ENCODE results near the gene PCDH9. TPM values are rescaled to one million over a fixed set of nuclear protein-coding genes. Genes with fewer than 3 reads are reported as not detected.
"Not testable (repeated sequence)": the region's sequence is repeated elsewhere in the genome, so short reads cannot be mapped to it uniquely, and the experiment has no call there.

Gene PCDH9
- total and polyA plus RNA-seq, 12 donors = 2.9 to 32.0 (median 15.4) TPM

DNA sequence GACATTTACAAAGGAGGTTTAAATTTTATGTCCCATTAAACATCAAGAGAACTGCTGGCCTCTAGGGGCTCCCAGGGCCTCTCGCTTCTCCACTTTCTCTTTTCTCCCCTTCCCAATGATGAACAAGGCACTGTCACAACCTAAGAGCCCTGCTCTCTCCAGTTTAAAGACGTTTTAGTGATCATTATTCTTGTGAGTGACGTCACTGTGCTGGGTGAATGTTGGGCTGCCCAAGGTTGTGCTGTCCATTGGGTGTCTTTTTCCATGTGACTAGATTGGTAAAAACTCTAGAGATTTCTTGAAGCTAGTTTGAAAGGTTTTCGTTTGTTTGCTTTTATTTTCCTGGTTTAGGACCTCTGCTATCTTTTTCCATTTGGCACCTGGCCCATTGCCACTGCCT lies 602.6 kb downstream of the PCDH9 start:
- H3K4me3 ChIP-seq = no peak overlapping the region
- no peak overlapping the region for H3K27ac ChIP-seq
- no peaks in the 10 kb centered on the region for H3K36me3 ChIP-seq
- peaks cover 0 to 8% (median 0%) of the 10 kb centered on the region in 9 donors for H3K4me1 ChIP-seq
- 62 to 77% methylated on average over 4 of the region's 4 CpGs for WGBS, 2 donors
- no peak for ATAC-seq
- no peak for DNase-seq
- TF ChIP-seq, protein P1, sequence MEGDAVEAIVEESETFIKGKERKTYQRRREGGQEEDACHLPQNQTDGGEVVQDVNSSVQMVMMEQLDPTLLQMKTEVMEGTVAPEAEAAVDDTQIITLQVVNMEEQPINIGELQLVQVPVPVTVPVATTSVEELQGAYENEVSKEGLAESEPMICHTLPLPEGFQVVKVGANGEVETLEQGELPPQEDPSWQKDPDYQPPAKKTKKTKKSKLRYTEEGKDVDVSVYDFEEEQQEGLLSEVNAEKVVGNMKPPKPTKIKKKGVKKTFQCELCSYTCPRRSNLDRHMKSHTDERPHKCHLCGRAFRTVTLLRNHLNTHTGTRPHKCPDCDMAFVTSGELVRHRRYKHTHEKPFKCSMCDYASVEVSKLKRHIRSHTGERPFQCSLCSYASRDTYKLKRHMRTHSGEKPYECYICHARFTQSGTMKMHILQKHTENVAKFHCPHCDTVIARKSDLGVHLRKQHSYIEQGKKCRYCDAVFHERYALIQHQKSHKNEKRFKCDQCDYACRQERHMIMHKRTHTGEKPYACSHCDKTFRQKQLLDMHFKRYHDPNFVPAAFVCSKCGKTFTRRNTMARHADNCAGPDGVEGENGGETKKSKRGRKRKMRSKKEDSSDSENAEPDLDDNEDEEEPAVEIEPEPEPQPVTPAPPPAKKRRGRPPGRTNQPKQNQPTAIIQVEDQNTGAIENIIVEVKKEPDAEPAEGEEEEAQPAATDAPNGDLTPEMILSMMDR (IDR thresholded peaks at IDR 0.05) = no peak
- no peaks in the 10 kb centered on the region for H3K27me3 ChIP-seq
- H3K9me3 ChIP-seq = peaks cover 0 to 9% (median 0%) of the 10 kb centered on the region in 11 donors
- intact Hi-C loops (cut with DNase I) = loop anchor here in 1 of 10 donors (10.0 kb wide), 1 partner anchor 597 kb away; no protein-coding TSS in a partner anchor

DNA sequence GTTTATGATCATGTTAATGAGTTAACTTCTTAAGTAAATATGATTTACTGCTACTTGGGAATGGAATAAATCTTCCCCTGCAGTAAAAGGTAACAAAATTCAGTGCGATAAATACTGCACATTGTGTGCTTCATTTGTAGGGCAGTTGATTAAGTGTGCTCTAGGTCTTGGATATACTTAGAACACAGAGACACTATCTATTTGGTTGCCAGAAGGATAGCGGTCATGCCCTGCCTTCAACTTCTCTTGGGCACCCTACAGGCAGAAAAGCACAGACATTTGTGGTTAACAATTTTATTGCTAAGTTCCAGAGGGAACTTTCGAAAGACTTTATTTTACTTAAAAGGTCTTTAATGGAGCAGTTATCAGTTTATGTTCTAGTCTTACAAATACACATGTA lies 605.8 kb downstream of the PCDH9 start:
- no peaks in the 10 kb centered on the region for H3K27me3 ChIP-seq
- H3K4me3 ChIP-seq = no peak overlapping the region
- ATAC-seq (peak; percentile 51 to 98 (median 82)), DNase-seq (no peak)
- no peaks in the 10 kb centered on the region for H3K36me3 ChIP-seq
- H3K4me1 ChIP-seq = peaks cover 0 to 8% (median 0%) of the 10 kb centered on the region in 9 donors
- intact Hi-C loops (cut with DNase I) = loop anchor here in 2 of 10 donors (5.0 to 10.0 kb wide), 2 partner anchors 600 to 603 kb away; no protein-coding TSS in a partner anchor
- H3K27ac ChIP-seq = peak overlapping the region in 2 of 10 donors; percentile 4 to 32
- TF ChIP-seq, protein P1 (IDR thresholded peaks at IDR 0.05) = peak in 2 of 9 donors; percentile 7 to 15
- H3K9me3 ChIP-seq = peaks cover 0 to 3% (median 0%) of the 10 kb centered on the region in 11 donors
- 76 to 77% methylated on average over 3 of the region's 3 CpGs for WGBS, 2 donors

DNA sequence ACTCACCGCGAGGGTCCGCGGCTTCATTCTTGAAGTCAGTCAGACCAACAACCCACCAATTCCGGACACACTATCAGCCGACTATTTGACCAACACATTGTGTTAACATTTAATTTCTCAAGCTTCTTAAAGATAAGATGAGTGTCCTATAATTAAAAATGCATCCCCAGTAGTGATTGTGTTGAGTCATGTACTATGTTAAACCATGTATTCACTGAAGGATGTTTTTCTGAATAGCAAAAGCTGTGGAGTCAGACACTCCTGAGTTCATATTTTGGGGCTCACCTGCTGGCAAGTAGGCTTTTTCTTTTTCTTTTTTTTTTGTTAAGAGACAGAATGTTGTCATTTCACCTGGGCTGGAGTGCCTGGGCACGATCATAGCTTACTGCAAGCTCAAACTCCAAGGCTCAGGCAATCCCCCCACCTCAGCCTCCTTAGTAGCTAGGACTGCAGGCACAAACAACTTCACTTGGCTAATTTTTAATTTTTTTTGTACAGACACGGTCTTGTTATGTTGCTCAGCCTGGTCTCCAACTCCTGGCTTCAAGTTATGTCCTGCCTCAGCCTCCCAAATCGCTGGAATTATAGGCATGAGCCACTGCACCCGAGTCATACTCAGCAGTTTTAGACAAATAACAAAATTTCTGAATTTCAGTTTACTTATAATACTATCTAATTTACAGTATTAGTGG lies 606.9 kb downstream of the PCDH9 start:
- no peak for DNase-seq
- H3K4me3 ChIP-seq = no peak overlapping the region
- H3K27ac ChIP-seq = peak overlapping the region in 1 of 10 donors; percentile 25
- H3K4me1 ChIP-seq = peaks cover 0 to 8% (median 0%) of the 10 kb centered on the region in 9 donors
- H3K36me3 ChIP-seq = no peaks in the 10 kb centered on the region
- H3K9me3 ChIP-seq = no peaks in the 10 kb centered on the region
- intact Hi-C loops (cut with DNase I) = loop anchor here in 2 of 10 donors (5.0 to 10.0 kb wide), 2 partner anchors 602 to 604 kb away; no protein-coding TSS in a partner anchor
- ATAC-seq = peak in 4 of 8 donors; percentile 47 to 66 (median 57)
- H3K27me3 ChIP-seq = no peaks in the 10 kb centered on the region
- 88 to 92% methylated on average over 10 of the region's 10 CpGs for WGBS, 2 donors
- TF ChIP-seq, protein P1 (IDR thresholded peaks at IDR 0.05) = no peak

DNA sequence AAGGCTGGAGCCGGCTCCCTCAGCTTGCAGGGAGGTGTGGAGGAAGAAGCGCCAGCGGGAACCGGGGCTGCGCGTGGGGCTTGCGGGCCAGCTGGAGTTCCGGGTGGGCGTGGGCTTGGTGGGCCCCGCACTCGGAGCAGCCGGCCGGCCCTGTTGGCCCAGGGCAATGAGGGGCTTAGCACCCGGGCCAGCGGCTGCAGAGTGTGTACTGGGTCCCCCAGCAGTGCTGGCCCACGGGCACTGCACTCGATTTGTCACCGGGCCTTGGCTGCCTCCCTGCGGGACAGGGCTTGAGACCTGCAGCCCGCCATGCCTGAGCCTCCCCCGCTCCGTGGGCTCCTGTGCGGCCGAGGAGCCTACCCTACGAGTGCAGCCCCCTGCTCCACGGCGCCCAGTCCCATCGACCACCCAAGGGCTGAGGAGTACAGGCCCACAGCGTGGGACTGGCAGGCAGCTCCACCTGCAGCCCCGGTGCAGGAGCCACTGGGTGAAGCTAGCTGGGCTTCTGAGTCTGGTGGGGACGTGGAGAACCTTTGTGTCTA lies 608.2 kb downstream of the PCDH9 start:
- not testable (repeated sequence) for H3K9me3 ChIP-seq, H3K4me1 ChIP-seq, DNase-seq, H3K27ac ChIP-seq, ATAC-seq, H3K36me3 ChIP-seq, H3K27me3 ChIP-seq, H3K4me3 ChIP-seq
- intact Hi-C loops (cut with DNase I) = loop anchor here in 2 of 10 donors (5.0 to 10.0 kb wide), 2 partner anchors 603 to 605 kb away; no protein-coding TSS in a partner anchor
- WGBS, 2 donors = 96 to 99% methylated on average over 30 to 31 of the region's 31 CpGs
